GM20000 (cell line): Measurements from ENCODE around the gene HKDC1.

Experiments used
- DNase-seq: peaks from one replicate; pipeline ENCODE4 v3.0.0; 2012; ENCODE audit warnings: low spot score
- CTCF ChIP-seq: IDR thresholded peaks from 2 replicates; pipeline ENCODE4 v1.5.1; 2012; ENCODE audit warnings: mild to moderate bottlenecking, control low read depth; ENCODE audit errors: extremely low read depth, missing control alignments

Gene HKDC1

GRCh38 chr10:69226919-69227450 is 6.9 kb downstream of the HKDC1 start:
- DNase-seq = no peak
- no peak for TF ChIP-seq CTCF

- no peak for DNase-seq
- no peak for TF ChIP-seq CTCF
Observed at GRCh38 chr10:69228151-69228550, 8.0 kb downstream of the HKDC1 start.

- no peak for DNase-seq
- TF ChIP-seq CTCF = no peak
Observed at GRCh38 chr10:69229616-69229916, 9.4 kb downstream of the HKDC1 start.

- TF ChIP-seq CTCF = no peak
- no peak for DNase-seq
Observed at GRCh38 chr10:69230128-69230527, 10.0 kb downstream of the HKDC1 start.

GRCh38 chr10:69232252-69232651 is 12.1 kb downstream of the HKDC1 start:
- no peak for TF ChIP-seq CTCF
- no peak for DNase-seq

GRCh38 chr10:69232736-69233480 is 12.8 kb downstream of the HKDC1 start:
- DNase-seq = no peak
- no peak for TF ChIP-seq CTCF

- TF ChIP-seq CTCF = no peak
- DNase-seq = no peak
Observed at GRCh38 chr10:69234447-69234846, 14.3 kb downstream of the HKDC1 start.
